HepG2 (cell line): ENCODE results near the gene ECPAS. TPM values are rescaled to one million over a fixed set of nuclear protein-coding genes. Genes with fewer than 3 reads are reported as not detected.

Experiments
- AGO2 ChIP-seq: fragments of 200-400 bp; formaldehyde crosslinking; optimal IDR thresholded peaks from 2 replicates; pipeline ENCODE3; 2017; ENCODE audit warnings: mild to moderate bottlenecking, low read depth, low read length, moderate library complexity
- CAMTA2 ChIP-seq: sonication (generic); formaldehyde crosslinking; IDR thresholded peaks from 2 replicates; pipeline ENCODE4 v1.4.0; 2020; ENCODE audit warnings: mild to moderate bottlenecking, missing genetic modification reagents, borderline replicate concordance
- DR1 ChIP-seq: sonication (generic); formaldehyde crosslinking; IDR thresholded peaks from 2 replicates; pipeline ENCODE4 v1.8.0; 2021; ENCODE audit warnings: mild to moderate bottlenecking, missing genetic modification reagents, inconsistent platforms
- EZH2 ChIP-seq: conservative IDR thresholded peaks from 2 replicates; pipeline ENCODE4 v1.6.1; 2012; ENCODE audit warnings: mild to moderate bottlenecking, low read depth, low read length, moderate library complexity
- FOXP1 ChIP-seq, 2 experiments: fragments of 450-650 bp in 1 of 2; IDR thresholded peaks; 2 replicates each; pipeline ENCODE4 v1.6.1; 2017 to 2018; ENCODE audit warnings: antibody characterized with exemption in 1 of 2
- GPN1 ChIP-seq: sonication (generic); formaldehyde crosslinking; IDR thresholded peaks from 2 replicates; pipeline ENCODE4 v1.5.1; 2020; ENCODE audit warnings: missing genetic modification reagents, borderline replicate concordance
- KDM3A ChIP-seq: IDR thresholded peaks from 2 replicates; pipeline ENCODE4 v1.6.1; 2018; ENCODE audit warnings: low read depth, missing compliant biosample characterization
- KLF11 ChIP-seq: IDR thresholded peaks from 2 replicates; pipeline ENCODE4 v1.6.1; 2016; ENCODE audit warnings: missing compliant biosample characterization
- MLLT10 ChIP-seq: sonication (generic); formaldehyde crosslinking; IDR thresholded peaks from 2 replicates; pipeline ENCODE4 v1.4.0; 2020; ENCODE audit warnings: missing genetic modification reagents
- NCOA1 ChIP-seq: sonication (generic); formaldehyde crosslinking; IDR thresholded peaks from 2 replicates; pipeline ENCODE4 v1.9.0; 2021; ENCODE audit warnings: missing genetic modification reagents
- NFIB ChIP-seq: sonication (generic); formaldehyde crosslinking; IDR thresholded peaks from 2 replicates; pipeline ENCODE4 v1.9.0; 2021; ENCODE audit warnings: missing genetic modification reagents, mild to moderate bottlenecking, borderline replicate concordance
- TCF12 ChIP-seq, 2 experiments: fragments of 450-650 bp in 1 of 2; sonication (generic) in 1 of 2; formaldehyde crosslinking in 1 of 2; IDR thresholded peaks; 2 replicates each; pipeline versions ENCODE4 v1.6.1 to v1.8.0; 2017 to 2022; ENCODE audit warnings: antibody characterized with exemption in 1 of 2, mild to moderate bottlenecking in 1 of 2, missing genetic modification reagents in 1 of 2, moderate library complexity in 1 of 2
- U2AF1 ChIP-seq: fragments of 200-400 bp; formaldehyde crosslinking; optimal IDR thresholded peaks from 2 replicates; pipeline ENCODE3; 2017; ENCODE audit warnings: mild to moderate bottlenecking, low read depth, low read length
- ZNF17 ChIP-seq: sonication (generic); formaldehyde crosslinking; IDR thresholded peaks from 2 replicates; pipeline ENCODE4 v1.5.0; 2020; ENCODE audit warnings: mild to moderate bottlenecking, missing genetic modification reagents
- ZNF354B ChIP-seq: sonication (generic); formaldehyde crosslinking; IDR thresholded peaks from 2 replicates; pipeline ENCODE4 v1.8.0; 2022; ENCODE audit warnings: mild to moderate bottlenecking, missing genetic modification reagents
- polyA plus RNA-seq, 8 experiments: library from polyadenylated mRNA; depleted of rRNA in 3 of 8; stranded (reverse) in 7 of 8; unstranded in 1 of 8; fragments of >200 nt; fragmentation: Illumina TruSeq in 4 of 8; extraction: Trizol in 4 of 8; gene quantifications; 2 replicates each; pipeline versions ENCODE4 v1.2.1 to v1.2.3, GENCODE V29; 2011 to 2016; ENCODE audit warnings: low read depth in 4 of 8, missing spikeins in 1 of 8, mixed read lengths in 1 of 8; ENCODE audit not compliant: insufficient read depth in 1 of 8
- total RNA-seq, 5 experiments: library from RNA; depleted of rRNA; stranded (reverse); fragments of >200 nt; fragmentation: Illumina TruSeq; extraction: Trizol; gene quantifications; 2 replicates each; pipeline ENCODE4 v1.2.3, GENCODE V29; 2016; ENCODE audit warnings: low read depth in 1 of 5
- TF ChIP-seq, protein P1 (sequence below): sonication (generic); formaldehyde crosslinking; IDR thresholded peaks from 2 replicates; pipeline ENCODE4 v1.8.1; 2023; ENCODE audit warnings: mild to moderate bottlenecking, missing genetic modification reagents, borderline replicate concordance
- TF ChIP-seq, protein P2 (sequence below): sonication (generic); formaldehyde crosslinking; IDR thresholded peaks from 2 replicates; pipeline ENCODE4 v1.8.1; 2023; ENCODE audit warnings: missing genetic modification reagents, inconsistent platforms, borderline replicate concordance
- TF ChIP-seq, protein P3 (sequence below): sonication (generic); formaldehyde crosslinking; IDR thresholded peaks from 2 replicates; pipeline ENCODE4 v1.4.0; 2020; ENCODE audit warnings: missing genetic modification reagents
- TF ChIP-seq, protein P4 (sequence below): sonication (generic); formaldehyde crosslinking; IDR thresholded peaks from 2 replicates; pipeline ENCODE4 v1.9.0; 2021; ENCODE audit warnings: missing genetic modification reagents, borderline replicate concordance
- TF ChIP-seq, protein P5 (sequence below): sonication (generic); formaldehyde crosslinking; IDR thresholded peaks from 2 replicates; pipeline ENCODE4 v1.5.1; 2020; ENCODE audit warnings: mild to moderate bottlenecking, missing genetic modification reagents

The ECPAS gene
- total and polyA plus RNA-seq, 2 of the 13 experiments (the other 11 are each of a cell fraction or from before 2014, with no cell fraction given) = 35.3 to 58.0 TPM

DNA sequence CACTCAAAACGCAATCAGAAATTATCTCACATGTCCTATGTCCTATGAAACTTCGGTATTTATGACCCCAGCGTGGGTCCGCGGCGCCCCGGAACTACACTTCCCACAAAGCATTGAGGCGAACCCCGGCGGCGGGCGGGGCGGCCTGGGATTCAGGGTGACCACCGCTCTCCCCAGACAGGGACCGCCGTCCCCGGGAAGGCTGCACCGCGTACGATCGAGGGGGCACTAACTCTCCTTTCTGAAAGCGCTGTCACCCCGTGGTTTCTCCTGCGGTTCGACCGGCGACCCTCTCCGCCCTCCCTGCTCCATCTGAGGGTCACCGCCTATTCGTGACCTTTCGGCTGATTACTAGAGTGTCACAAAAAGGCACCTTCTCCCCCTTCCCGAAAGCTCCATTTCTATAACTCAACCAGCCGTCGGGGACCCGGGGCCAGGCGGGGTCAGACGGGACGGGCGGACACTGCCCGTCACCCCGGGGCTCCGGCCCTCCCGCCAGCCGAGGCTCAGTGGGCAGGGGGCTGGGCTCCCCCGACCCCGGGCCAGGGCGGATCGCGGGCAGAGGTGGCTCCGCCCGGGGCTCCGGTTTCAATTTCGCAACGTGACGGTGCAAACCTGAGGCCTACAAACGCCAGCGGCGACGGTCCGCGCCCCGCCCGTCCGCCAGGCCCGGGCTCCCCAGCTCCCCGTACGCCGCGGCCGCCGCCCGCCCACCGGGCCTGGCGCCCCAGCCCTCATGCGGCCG is 1.3 kb downstream of the ECPAS start (continued):
- no peak for TF ChIP-seq CAMTA2 (CRISPR knock-in tag)
- TF ChIP-seq MLLT10 = no peak
- TF ChIP-seq EZH2 = no peak
- no peak for TF ChIP-seq ZNF354B (CRISPR knock-in tag)
- TF ChIP-seq GPN1 (CRISPR knock-in tag) = no peak
- TF ChIP-seq, protein P1, sequence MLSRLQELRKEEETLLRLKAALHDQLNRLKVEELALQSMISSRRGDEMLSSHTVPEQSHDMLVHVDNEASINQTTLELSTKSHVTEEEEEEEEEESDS (CRISPR knock-in tag) = no peak
- TF ChIP-seq AGO2 = peak; percentile 76
- no peak for TF ChIP-seq DR1
- no peak for TF ChIP-seq FOXP1 (IDR thresholded peaks at IDR 0.05)
- TF ChIP-seq FOXP1 (CRISPR knock-in tag; IDR thresholded peaks at IDR 0.05) = no peak
- no peak for TF ChIP-seq NFIB (CRISPR knock-in tag)
- no peak for TF ChIP-seq ZNF17 (CRISPR knock-in tag)
- TF ChIP-seq, protein P2, sequence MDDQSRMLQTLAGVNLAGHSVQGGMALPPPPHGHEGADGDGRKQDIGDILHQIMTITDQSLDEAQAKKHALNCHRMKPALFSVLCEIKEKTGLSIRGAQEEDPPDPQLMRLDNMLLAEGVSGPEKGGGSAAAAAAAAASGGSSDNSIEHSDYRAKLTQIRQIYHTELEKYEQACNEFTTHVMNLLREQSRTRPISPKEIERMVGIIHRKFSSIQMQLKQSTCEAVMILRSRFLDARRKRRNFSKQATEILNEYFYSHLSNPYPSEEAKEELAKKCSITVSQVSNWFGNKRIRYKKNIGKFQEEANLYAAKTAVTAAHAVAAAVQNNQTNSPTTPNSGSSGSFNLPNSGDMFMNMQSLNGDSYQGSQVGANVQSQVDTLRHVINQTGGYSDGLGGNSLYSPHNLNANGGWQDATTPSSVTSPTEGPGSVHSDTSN (CRISPR knock-in tag) = no peak
- TF ChIP-seq, protein P3, sequence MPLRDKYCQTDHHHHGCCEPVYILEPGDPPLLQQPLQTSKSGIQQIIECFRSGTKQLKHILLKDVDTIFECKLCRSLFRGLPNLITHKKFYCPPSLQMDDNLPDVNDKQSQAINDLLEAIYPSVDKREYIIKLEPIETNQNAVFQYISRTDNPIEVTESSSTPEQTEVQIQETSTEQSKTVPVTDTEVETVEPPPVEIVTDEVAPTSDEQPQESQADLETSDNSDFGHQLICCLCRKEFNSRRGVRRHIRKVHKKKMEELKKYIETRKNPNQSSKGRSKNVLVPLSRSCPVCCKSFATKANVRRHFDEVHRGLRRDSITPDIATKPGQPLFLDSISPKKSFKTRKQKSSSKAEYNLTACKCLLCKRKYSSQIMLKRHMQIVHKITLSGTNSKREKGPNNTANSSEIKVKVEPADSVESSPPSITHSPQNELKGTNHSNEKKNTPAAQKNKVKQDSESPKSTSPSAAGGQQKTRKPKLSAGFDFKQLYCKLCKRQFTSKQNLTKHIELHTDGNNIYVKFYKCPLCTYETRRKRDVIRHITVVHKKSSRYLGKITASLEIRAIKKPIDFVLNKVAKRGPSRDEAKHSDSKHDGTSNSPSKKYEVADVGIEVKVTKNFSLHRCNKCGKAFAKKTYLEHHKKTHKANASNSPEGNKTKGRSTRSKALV (CRISPR knock-in tag) = no peak
- TF ChIP-seq KDM3A (CRISPR knock-in tag) = 0 out of 2 replicates have a peak, but pooled peaks have one; percentile 25
- no peak for TF ChIP-seq U2AF1
- no peak for TF ChIP-seq KLF11 (CRISPR knock-in tag)
- TF ChIP-seq, protein P4, sequence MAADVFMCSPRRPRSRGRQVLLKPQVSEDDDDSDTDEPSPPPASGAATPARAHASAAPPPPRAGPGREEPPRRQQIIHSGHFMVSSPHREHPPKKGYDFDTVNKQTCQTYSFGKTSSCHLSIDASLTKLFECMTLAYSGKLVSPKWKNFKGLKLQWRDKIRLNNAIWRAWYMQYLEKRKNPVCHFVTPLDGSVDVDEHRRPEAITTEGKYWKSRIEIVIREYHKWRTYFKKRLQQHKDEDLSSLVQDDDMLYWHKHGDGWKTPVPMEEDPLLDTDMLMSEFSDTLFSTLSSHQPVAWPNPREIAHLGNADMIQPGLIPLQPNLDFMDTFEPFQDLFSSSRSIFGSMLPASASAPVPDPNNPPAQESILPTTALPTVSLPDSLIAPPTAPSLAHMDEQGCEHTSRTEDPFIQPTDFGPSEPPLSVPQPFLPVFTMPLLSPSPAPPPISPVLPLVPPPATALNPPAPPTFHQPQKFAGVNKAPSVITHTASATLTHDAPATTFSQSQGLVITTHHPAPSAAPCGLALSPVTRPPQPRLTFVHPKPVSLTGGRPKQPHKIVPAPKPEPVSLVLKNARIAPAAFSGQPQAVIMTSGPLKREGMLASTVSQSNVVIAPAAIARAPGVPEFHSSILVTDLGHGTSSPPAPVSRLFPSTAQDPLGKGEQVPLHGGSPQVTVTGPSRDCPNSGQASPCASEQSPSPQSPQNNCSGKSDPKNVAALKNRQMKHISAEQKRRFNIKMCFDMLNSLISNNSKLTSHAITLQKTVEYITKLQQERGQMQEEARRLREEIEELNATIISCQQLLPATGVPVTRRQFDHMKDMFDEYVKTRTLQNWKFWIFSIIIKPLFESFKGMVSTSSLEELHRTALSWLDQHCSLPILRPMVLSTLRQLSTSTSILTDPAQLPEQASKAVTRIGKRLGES (CRISPR knock-in tag) = no peak
- TF ChIP-seq, protein P5, sequence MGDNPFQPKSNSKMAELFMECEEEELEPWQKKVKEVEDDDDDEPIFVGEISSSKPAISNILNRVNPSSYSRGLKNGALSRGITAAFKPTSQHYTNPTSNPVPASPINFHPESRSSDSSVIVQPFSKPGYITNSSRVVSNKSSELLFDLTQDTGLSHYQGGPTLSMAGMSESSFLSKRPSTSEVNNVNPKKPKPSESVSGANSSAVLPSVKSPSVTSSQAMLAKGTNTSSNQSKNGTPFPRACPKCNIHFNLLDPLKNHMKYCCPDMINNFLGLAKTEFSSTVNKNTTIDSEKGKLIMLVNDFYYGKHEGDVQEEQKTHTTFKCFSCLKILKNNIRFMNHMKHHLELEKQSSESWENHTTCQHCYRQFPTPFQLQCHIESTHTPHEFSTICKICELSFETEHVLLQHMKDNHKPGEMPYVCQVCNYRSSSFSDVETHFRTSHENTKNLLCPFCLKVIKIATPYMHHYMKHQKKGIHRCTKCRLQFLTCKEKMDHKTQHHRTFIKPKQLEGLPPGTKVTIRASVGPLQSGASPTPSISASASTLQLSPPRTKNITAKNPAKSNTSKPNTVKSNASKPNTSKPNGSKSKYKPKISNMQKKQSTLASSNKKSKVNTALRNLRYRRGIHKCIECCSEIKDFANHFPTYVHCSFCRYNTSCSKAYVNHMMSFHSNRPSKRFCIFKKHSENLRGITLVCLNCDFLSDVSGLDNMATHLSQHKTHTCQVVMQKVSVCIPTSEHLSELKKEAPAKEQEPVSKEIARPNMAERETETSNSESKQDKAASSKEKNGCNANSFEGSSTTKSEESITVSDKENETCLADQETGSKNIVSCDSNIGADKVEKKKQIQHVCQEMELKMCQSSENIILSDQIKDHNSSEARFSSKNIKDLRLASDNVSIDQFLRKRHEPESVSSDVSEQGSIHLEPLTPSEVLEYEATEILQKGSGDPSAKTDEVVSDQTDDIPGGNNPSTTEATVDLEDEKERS = no peak
- no peak for TF ChIP-seq TCF12 (IDR thresholded peaks at IDR 0.05)
- no peak for TF ChIP-seq TCF12 (CRISPR knock-in tag; IDR thresholded peaks at IDR 0.05)
- no peak for TF ChIP-seq NCOA1 (CRISPR knock-in tag)
